ENCODE measurements around the gene TSSK6. TPM values are rescaled to one million over a fixed set of nuclear protein-coding genes. Genes with fewer than 3 reads are reported as not detected.

The TSSK6 gene
- total RNA-seq, 1 donor from 2014 or later: 3.2 TPM

GRCh38 chr19:19531951-19532805 is 16.8 kb upstream of the TSSK6 start:
- H3K4me3 ChIP-seq (ENCODE audit: low read depth, low read length): no peak overlapping the region
- DNase-seq (ENCODE audit: low read depth): no peak
- no peak for FAIRE-seq

GRCh38 chr19:19530889-19531288 is 15.5 kb upstream of the TSSK6 start:
- DNase-seq (ENCODE audit: low read depth) (no peak), FAIRE-seq (no peak)
- TF ChIP-seq, protein P1, sequence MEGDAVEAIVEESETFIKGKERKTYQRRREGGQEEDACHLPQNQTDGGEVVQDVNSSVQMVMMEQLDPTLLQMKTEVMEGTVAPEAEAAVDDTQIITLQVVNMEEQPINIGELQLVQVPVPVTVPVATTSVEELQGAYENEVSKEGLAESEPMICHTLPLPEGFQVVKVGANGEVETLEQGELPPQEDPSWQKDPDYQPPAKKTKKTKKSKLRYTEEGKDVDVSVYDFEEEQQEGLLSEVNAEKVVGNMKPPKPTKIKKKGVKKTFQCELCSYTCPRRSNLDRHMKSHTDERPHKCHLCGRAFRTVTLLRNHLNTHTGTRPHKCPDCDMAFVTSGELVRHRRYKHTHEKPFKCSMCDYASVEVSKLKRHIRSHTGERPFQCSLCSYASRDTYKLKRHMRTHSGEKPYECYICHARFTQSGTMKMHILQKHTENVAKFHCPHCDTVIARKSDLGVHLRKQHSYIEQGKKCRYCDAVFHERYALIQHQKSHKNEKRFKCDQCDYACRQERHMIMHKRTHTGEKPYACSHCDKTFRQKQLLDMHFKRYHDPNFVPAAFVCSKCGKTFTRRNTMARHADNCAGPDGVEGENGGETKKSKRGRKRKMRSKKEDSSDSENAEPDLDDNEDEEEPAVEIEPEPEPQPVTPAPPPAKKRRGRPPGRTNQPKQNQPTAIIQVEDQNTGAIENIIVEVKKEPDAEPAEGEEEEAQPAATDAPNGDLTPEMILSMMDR (IDR thresholded peaks at IDR 0.05; ENCODE audit: insufficient read depth, low read length, severe bottlenecking): no peak
- Histone ChIP-seq H3K36me3 (ENCODE audit: control insufficient read depth, insufficient read depth, low read length) (peaks cover 6% of the 10 kb centered on the region), H3K4me3 (ENCODE audit: low read depth, low read length) (no peak overlapping the region), H3K27me3 (ENCODE audit: control insufficient read depth, insufficient read depth, low read length) (peaks cover 3% of the 10 kb centered on the region)

More at GRCh38 chr19:19531951-19532805, 16.8 kb upstream of the TSSK6 start:
- Histone ChIP-seq H3K27me3 (ENCODE audit: control insufficient read depth, insufficient read depth, low read length) (peaks cover 3% of the 10 kb centered on the region), H3K36me3 (ENCODE audit: control insufficient read depth, insufficient read depth, low read length) (peaks cover 3% of the 10 kb centered on the region)
- TF ChIP-seq, protein P1 (IDR thresholded peaks at IDR 0.05; ENCODE audit: insufficient read depth, low read length, severe bottlenecking): peak; percentile 99

GRCh38 chr19:19530423-19530804 is 15.1 kb upstream of the TSSK6 start:
- peaks cover 3% of the 10 kb centered on the region for H3K27me3 ChIP-seq (ENCODE audit: control insufficient read depth, insufficient read depth, low read length)
- no peak overlapping the region for H3K4me3 ChIP-seq (ENCODE audit: low read depth, low read length)
- TF ChIP-seq, protein P1 (IDR thresholded peaks at IDR 0.05; ENCODE audit: insufficient read depth, low read length, severe bottlenecking): no peak
- DNase-seq (ENCODE audit: low read depth) (no peak), FAIRE-seq (no peak)
- H3K36me3 ChIP-seq (ENCODE audit: control insufficient read depth, insufficient read depth, low read length): peaks cover 6% of the 10 kb centered on the region

DNA sequence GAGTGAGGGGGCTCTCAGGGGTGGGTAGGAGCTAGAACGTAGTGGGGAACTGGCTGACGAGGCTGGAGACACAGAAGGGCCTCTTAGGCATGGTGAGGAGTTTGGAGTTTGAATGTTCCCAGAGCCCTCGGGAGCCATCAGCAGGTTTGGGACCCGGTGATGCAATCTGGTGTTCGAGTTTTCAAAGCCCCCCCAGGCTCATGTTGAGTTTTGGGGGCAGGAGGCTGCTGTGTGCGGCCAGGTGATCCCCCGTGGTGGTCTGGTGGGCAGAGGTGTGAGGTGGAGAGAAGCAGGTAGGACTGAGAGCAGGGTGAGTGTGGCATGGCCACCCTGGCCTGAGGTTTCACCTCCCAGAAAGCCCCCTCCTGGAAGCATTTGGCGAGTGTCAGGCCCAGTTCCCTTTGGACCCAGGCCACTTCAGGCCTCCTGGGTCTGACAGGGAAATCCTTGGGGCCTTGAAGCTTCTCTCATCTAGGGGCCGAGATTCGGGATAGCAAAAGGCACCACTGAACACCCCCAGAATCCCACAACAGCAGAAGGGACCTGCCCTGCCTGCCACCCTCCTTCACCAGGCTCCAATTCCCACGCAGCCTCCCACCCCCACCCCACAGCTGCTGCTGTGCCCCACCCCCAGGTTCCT is 14.6 kb upstream of the TSSK6 start:
- peaks cover 2% of the 10 kb centered on the region for H3K27me3 ChIP-seq (ENCODE audit: control insufficient read depth, insufficient read depth, low read length)
- DNase-seq (ENCODE audit: low read depth) (no peak), FAIRE-seq (no peak)
- H3K36me3 ChIP-seq (ENCODE audit: control insufficient read depth, insufficient read depth, low read length): peaks cover 6% of the 10 kb centered on the region
- TF ChIP-seq, protein P1 (IDR thresholded peaks at IDR 0.05; ENCODE audit: insufficient read depth, low read length, severe bottlenecking): no peak
- H3K4me3 ChIP-seq (ENCODE audit: low read depth, low read length): no peak overlapping the region

- no peak within 1 kb of the TSS for H3K4me3 ChIP-seq (ENCODE audit: low read depth, low read length)
- FAIRE-seq (no peak), DNase-seq (ENCODE audit: low read depth) (no peak)
- no peaks in the 10 kb centered on the region for H3K27me3 ChIP-seq (ENCODE audit: control insufficient read depth, insufficient read depth, low read length)
- H3K36me3 ChIP-seq (ENCODE audit: control insufficient read depth, insufficient read depth, low read length): peaks cover 6% of the 10 kb centered on the region
- TF ChIP-seq, protein P1 (IDR thresholded peaks at IDR 0.05; ENCODE audit: insufficient read depth, low read length, severe bottlenecking): no peak
These were observed 13.6 kb upstream of the TSSK6 start, which contains the start of gene YJEFN3 for GRCh38 chr19:19528721-19529490. Gene YJEFN3 (plus strand): TSS chr19:19528911. CDS start chr19:19528933, 22 bp downstream.

All from bronchial epithelial cell (primary cell).